Breast epithelium (tissue), 4 donors: ENCODE results near the gene PTPRN2. TPM values are rescaled to one million over a fixed set of nuclear protein-coding genes. Genes with fewer than 3 reads are reported as not detected.

Experiments
- DNase-seq, 2 donors: peaks; one replicate each; pipeline ENCODE4 v3.0.0-alpha.2; 2019; ENCODE audit warnings: low spot score in 2 of 2
- H3K27ac ChIP-seq, 2 donors: fragments of 200-600 bp; sonication (generic) in 1 of 2; one replicate each; pipeline ENCODE4 v1.5.1; 2016 to 2019; ENCODE audit warnings: mild to moderate bottlenecking in 1 of 2
- H3K27me3 ChIP-seq, 2 donors: fragments of 200-600 bp; sonication (generic) in 1 of 2; one replicate each; pipeline versions ENCODE4 v1.5.1 to v1.6.0; 2017 to 2019; ENCODE audit warnings: control low read depth in 1 of 2, mild to moderate bottlenecking in 1 of 2
- H3K36me3 ChIP-seq: fragments of 200-600 bp; one replicate; pipeline ENCODE4 v1.5.1; 2019
- H3K4me1 ChIP-seq, 2 donors: fragments of 200-600 bp; sonication (generic); one replicate each; pipeline ENCODE4 v1.5.1; 2016 to 2019; ENCODE audit warnings: control low read depth in 1 of 2
- H3K4me3 ChIP-seq, 3 donors: fragments of 200-600 bp; sonication (generic); 1 replicate in 2 of 3; 2 replicates in 1 of 3; pipeline ENCODE4 v1.5.1; 2016 to 2019; ENCODE audit warnings: mild to moderate bottlenecking in 3 of 3, moderate library complexity in 2 of 3
- H3K9me3 ChIP-seq, 2 donors: fragments of 200-600 bp; sonication (generic) in 1 of 2; one replicate each; pipeline ENCODE4 v1.5.1; 2016 to 2019; ENCODE audit warnings: control low read depth in 1 of 2
- POLR2A ChIP-seq: fragments of 450-650 bp; IDR thresholded peaks from one replicate; pipeline ENCODE4 v1.6.1; 2016; ENCODE audit warnings: antibody characterized with exemption, mild to moderate bottlenecking, moderate library complexity
- POLR2AphosphoS5 ChIP-seq, 3 donors: sonication (generic); formaldehyde crosslinking; IDR thresholded peaks; one replicate each; pipeline ENCODE4 v1.6.1; 2017; ENCODE audit warnings: antibody characterized with exemption in 3 of 3
- intact Hi-C: fragments of 100-400 bp; cut with DNase I; formaldehyde crosslinking; loops from one replicate; pipeline ENCODE4 v1.15.1; 2023; ENCODE audit warnings: low total_unique reads
- total RNA-seq, 3 donors: library from RNA; depleted of rRNA; stranded (reverse); fragments of >200 nt; gene quantifications; one replicate each; pipeline ENCODE4 v1.1.0, GENCODE V29; 2016
- TF ChIP-seq, protein P1 (sequence below), 3 donors: fragments of 450-650 bp; IDR thresholded peaks; one replicate each; pipeline ENCODE4 v1.5.1; 2016 to 2017; ENCODE audit warnings: antibody characterized with exemption in 3 of 3, mild to moderate bottlenecking in 3 of 3, moderate library complexity in 3 of 3

PTPRN2 gene
- total RNA-seq, 3 donors from 2014 or later, result 1.6 to 2.2 (median 2.2) TPM

DNA sequence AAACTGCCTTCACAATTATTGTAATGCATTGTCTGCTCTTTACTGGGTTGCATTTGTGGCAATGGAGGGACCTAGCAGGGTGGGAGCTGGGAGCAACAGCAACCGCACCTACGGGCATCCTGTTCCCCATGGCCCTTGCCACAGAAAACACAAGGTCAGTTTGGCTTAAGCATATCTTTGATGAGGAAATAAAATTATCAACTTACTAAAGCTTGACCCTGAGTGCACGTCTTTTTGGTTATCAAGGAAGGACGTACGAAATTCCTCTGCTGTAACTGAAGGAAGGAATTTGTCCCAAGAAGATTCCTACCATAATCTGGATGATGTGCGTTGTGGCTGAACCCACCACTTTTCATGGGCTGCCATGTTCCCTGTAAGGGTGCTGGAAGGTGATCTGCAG lies 19.9 kb upstream of the PTPRN2 start:
- TF ChIP-seq POLR2A (no peak), POLR2AphosphoS5 (IDR thresholded peaks at IDR 0.05) (no peak)
- TF ChIP-seq, protein P1, sequence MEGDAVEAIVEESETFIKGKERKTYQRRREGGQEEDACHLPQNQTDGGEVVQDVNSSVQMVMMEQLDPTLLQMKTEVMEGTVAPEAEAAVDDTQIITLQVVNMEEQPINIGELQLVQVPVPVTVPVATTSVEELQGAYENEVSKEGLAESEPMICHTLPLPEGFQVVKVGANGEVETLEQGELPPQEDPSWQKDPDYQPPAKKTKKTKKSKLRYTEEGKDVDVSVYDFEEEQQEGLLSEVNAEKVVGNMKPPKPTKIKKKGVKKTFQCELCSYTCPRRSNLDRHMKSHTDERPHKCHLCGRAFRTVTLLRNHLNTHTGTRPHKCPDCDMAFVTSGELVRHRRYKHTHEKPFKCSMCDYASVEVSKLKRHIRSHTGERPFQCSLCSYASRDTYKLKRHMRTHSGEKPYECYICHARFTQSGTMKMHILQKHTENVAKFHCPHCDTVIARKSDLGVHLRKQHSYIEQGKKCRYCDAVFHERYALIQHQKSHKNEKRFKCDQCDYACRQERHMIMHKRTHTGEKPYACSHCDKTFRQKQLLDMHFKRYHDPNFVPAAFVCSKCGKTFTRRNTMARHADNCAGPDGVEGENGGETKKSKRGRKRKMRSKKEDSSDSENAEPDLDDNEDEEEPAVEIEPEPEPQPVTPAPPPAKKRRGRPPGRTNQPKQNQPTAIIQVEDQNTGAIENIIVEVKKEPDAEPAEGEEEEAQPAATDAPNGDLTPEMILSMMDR (IDR thresholded peaks at IDR 0.05), result no peak
- H3K27me3 ChIP-seq, result no peaks in the 10 kb centered on the region
- DNase-seq, result no peak
- no peaks in the 10 kb centered on the region for H3K4me1 ChIP-seq
- intact Hi-C loops, result no loop called here
- no peaks in the 10 kb centered on the region for H3K36me3 ChIP-seq
- no peak overlapping the region for H3K4me3 ChIP-seq
- no peaks in the 10 kb centered on the region for H3K9me3 ChIP-seq
- no peak overlapping the region for H3K27ac ChIP-seq

DNA sequence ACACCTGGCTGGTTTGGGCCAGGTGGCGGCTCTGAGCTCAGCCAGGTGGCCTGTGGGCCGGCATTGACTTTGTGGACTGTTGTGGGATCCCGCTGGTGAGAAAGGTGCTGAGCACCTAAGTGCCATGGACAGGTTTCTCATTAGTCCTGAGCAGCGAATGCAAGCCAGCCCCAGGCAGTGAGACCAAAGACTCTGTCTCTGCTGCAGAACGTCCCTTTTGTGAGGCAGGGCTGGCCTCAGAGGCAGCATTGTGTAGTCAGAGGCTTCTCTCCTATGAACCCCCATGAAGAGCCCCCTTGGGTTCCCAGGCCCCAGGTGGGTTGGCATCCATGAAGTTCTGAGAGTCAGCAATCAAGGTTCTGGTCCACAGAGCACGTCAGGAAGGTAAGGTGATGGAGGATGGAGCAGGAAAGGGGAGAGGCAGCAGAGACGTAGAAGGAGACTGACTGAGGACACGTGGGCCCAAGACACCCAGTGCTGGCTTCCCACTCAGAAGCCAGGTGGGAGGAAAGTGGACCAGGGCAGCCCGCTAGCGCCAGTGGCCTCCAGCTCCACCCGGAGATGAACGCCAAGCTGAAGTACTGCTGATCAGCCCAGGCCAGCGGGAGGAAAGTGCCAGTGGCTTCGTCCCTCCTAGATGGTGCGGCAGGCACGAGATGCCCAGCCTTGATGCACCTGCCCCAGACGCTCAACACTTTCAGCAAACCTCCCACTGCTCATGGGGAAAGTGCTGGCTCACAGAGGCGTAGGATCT lies 19.2 kb upstream of the PTPRN2 start:
- Histone ChIP-seq H3K36me3 (no peaks in the 10 kb centered on the region), H3K27ac (no peak overlapping the region), H3K4me3 (no peak overlapping the region), H3K9me3 (no peaks in the 10 kb centered on the region), H3K4me1 (no peaks in the 10 kb centered on the region), H3K27me3 (no peaks in the 10 kb centered on the region)
- intact Hi-C loops, result no loop called here
- TF ChIP-seq, protein P1 (IDR thresholded peaks at IDR 0.05), result no peak
- TF ChIP-seq POLR2A (no peak), POLR2AphosphoS5 (IDR thresholded peaks at IDR 0.05) (no peak)
- DNase-seq, result no peak

DNA sequence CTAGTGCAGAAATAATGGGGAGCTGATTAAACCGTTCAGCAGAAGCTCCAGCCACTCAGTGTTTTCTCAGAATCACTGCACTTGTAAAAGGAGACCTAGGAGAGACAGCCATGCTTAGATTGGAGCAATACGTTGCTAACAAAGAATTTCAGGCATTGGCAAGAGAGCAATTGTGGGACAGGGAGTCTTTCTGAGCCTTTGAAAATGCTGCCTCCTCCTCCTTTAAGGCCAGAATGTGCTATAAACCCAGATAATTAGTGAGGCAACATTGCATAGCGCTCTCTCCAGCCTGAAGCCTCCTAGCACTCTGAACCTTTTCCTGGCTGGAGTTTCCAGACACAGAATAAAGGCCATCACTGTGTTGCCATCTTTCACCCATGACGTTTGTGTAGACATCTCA lies 18.5 kb upstream of the PTPRN2 start:
- H3K9me3 ChIP-seq, result no peaks in the 10 kb centered on the region
- no peaks in the 10 kb centered on the region for H3K36me3 ChIP-seq
- intact Hi-C loops, result no loop called here
- no peaks in the 10 kb centered on the region for H3K4me1 ChIP-seq
- TF ChIP-seq POLR2AphosphoS5 (IDR thresholded peaks at IDR 0.05) (no peak), POLR2A (no peak)
- TF ChIP-seq, protein P1 (IDR thresholded peaks at IDR 0.05), result no peak
- DNase-seq, result no peak
- H3K27ac ChIP-seq, result no peak overlapping the region
- no peaks in the 10 kb centered on the region for H3K27me3 ChIP-seq
- no peak overlapping the region for H3K4me3 ChIP-seq

DNA sequence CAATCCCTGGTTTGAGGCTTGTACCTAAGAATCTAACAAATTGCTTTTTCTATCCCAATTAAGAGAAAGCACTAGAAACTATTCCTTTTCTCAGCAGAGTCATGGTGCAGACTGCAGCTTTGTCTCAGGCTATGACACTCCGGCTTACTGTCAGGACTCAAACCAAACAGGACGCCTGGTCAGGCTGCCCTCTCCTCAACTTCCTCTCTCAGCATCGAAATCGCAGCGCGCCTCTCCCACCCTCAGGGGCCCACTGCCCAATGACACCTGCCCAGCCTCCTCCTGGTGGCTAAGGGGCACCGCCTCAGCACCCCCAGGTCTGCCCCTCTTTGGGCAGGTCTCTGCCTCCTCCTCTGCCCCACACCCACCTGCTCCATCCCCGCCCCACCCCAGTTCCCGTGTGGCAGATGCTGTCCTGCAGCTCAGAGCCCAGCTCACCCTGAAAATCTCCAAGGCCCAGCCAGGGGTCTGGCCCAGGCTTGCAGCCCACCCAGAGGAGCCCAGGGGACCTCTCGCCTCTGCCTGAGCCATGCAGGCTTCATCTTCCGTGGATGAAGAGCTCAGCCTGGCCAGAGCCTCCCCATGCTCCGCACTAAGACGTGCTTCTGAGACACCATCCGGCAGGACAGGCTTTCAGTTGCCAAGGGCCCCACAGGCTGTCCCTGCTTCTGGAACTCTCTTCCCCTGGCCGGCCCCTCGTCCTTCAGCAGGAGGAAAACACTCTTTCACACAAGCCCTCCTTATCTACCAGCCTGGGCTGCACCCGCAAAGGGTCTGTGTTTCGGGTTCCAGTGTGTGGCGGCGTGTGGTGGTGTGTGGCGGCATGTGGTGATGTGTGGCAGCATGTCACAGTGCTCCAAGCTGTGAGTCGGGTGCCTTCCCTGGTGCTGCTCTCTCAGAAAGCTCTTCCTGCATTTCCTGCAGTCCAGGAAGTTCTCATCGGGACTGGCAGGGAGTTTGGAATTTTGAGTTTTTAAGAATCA lies 16.4 kb upstream of the PTPRN2 start:
- no peaks in the 10 kb centered on the region for H3K27me3 ChIP-seq
- intact Hi-C loops, result no loop called here

More for the DNA sequence above, 16.4 kb upstream of the PTPRN2 start:
- no peaks in the 10 kb centered on the region for H3K4me1 ChIP-seq
- no peak overlapping the region for H3K4me3 ChIP-seq
- TF ChIP-seq, protein P1 (IDR thresholded peaks at IDR 0.05), result no peak
- no peak for TF ChIP-seq POLR2AphosphoS5 (IDR thresholded peaks at IDR 0.05)
- no peak for TF ChIP-seq POLR2A
- no peak overlapping the region for H3K27ac ChIP-seq
- no peaks in the 10 kb centered on the region for H3K9me3 ChIP-seq
- no peaks in the 10 kb centered on the region for H3K36me3 ChIP-seq
- no peak for DNase-seq
